GM11168 (cell line): ENCODE results near the gene ABCC6.
"Not testable (repeated sequence)": the region's sequence is repeated elsewhere in the genome, so short reads cannot be mapped to it uniquely, and the experiment has no call there.

Experiments used
- in situ Hi-C: fragments of 300-500 bp; cut with MboI; formaldehyde crosslinking; loops from one replicate; pipeline ENCODE4 v1.12.0; 2022; ENCODE audit warnings: low sequenced_read_pairs; ENCODE audit not compliant: unreplicated experiment

The ABCC6 gene

DNA sequence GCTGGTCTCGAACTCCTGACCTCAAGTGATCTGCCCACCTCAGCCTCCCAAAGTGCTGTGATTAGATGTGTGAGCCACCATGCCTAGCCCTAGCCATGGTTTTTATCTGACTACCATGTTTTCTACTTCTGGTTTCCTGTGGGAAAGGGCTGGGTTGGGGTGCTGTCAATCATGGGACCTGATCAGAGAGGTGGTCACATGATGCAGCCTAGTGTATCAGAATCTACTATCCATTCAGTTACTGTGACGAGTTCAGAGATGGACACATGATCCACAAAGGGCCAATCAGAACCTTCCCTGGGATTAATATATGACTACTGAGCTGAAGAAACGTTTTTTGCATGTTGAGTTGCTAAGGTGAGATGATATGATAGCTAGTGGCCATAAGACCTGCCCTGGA is 59.1 kb downstream of the ABCC6 start:
- in situ Hi-C loops, result no loop called here

DNA sequence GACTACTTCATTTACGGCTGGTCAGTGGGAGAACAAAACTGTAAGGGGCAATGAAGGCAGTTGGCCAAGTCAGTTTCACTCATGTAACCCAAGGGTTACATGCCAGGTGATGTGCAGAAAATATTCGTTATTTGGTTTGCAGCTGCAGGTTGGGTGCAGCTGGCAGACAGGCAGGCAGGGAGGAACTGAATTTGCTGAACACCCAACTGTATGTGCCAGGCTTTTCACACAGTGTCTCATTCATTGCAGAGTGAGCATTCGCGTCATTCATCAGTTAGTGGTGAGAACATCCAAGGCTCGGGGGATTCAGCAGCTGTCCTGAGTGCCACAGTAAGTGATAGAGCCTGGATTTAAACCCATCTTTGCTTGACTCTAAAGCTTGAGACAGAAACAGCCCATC is 59.7 kb downstream of the ABCC6 start:
- in situ Hi-C loops, result no loop called here

DNA sequence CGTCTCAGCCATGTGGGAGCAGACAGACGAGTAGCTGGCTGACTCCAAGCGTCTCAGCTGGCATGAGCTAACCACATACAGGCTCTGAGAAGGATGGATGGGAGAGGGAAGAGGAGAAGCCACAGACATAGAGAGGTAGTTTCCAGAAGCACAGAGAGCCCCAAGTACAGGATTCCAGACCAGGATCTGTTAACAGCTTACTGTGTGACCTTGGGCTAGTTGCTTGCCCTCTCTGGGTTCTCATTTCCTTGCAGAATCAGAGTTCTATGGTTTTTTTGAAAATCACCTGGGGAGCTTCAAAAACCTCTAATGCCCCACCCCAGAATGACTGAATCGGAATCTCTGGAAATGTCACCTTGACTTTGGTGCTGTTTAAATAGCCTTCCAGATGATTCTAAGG is 60.2 kb downstream of the ABCC6 start:
- in situ Hi-C loops, result no loop called here

GRCh38 chr16:16162591-16162990 is 60.7 kb downstream of the ABCC6 start:
- in situ Hi-C loops, result no loop called here

DNA sequence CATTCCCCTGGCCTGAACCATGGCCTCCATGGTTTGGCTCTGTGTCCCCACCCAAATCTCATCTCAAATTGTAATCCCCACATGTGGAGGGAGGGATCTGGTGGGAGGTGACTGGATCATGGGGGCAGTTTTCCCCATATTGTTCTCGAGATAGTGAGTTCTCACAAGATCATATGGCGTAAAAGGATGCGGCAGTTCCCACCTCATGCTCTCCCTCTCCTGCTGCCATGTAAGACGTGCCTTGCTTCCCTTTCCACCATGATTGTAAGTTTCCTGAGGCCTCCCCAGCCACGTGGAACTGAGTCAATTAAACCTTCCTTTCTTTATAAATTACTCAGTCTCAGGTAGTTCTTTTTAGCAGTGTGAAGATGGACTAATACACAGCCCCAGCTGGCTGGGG is 61.5 kb downstream of the ABCC6 start:
- in situ Hi-C loops, result not testable (repeated sequence)

GRCh38 chr16:16161319-16161718 is 62.0 kb downstream of the ABCC6 start:
- in situ Hi-C loops, result no loop called here

DNA sequence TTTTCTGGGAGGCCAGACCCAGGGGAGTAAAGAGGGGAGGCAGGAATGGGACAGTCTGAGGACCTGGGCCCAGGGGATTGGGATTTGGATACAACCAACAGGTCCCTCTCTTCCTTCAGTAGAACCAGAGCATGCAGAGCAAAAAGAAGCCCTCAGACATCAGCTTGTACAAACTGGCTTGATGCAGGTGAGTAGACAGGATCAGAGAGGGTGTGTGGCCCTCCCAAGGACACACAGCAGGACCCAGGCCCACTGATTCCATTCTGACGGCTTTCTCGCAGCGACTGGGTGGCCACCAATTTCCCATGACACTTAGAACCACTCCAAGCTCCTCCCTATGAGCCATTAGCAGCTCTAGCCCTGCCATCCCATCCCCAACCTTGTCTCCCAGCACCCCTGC is 63.6 kb downstream of the ABCC6 start:
- in situ Hi-C loops, result no loop called here

DNA sequence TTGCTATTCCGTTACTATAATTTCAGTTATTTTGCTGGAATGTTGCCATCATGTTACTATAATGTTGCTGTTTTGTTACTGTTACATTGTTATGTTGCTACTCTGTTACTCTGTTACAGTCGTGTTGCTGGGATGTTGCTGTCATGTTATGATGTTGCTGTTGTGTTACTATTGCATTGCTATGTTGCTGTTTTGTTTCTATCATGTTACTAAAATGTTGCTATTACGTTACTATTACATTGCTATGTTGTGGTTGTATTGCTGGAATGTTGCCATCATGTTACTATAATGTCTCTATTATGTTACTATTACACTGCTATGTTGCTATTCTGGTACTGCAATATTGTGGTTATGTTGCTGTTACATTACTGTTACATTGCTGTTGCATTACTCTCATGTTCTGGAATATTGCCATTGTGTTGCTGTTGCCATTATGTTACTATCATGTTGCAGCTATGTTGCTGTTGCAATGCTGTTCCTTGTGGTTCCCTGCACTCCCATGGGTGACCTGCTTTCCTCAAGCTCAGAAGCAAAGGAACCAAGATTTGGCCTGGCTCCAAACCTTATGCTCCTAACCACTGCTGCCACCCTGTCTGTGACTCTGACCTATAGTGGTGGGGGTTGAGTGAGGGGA is 64.4 kb downstream of the ABCC6 start:
- in situ Hi-C loops, result no loop called here

- in situ Hi-C loops, result no loop called here
These were observed 65.1 kb downstream of the ABCC6 start for GRCh38 chr16:16158082-16158658.

- in situ Hi-C loops, result no loop called here
These were observed 66.1 kb downstream of the ABCC6 start for GRCh38 chr16:16157166-16157565.

DNA sequence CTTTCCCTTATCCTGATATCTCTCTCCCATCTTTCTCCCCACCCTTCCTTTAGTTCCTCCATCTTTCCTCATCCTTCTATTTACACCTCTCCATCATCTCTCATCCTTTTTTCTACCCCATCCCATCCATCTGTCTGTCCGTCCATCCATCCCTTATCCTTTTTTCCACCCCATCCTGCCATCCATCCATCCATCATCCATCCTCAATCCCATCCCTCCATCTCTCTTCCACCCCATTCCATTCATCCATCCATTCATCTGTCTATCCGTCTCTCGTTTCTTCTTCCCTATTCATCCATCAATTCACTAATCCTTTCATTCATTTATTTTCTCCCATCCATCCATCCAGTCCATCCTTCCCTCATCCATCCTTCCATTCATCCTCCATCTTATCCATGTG is 68.1 kb downstream of the ABCC6 start:
- in situ Hi-C loops, result no loop called here

DNA sequence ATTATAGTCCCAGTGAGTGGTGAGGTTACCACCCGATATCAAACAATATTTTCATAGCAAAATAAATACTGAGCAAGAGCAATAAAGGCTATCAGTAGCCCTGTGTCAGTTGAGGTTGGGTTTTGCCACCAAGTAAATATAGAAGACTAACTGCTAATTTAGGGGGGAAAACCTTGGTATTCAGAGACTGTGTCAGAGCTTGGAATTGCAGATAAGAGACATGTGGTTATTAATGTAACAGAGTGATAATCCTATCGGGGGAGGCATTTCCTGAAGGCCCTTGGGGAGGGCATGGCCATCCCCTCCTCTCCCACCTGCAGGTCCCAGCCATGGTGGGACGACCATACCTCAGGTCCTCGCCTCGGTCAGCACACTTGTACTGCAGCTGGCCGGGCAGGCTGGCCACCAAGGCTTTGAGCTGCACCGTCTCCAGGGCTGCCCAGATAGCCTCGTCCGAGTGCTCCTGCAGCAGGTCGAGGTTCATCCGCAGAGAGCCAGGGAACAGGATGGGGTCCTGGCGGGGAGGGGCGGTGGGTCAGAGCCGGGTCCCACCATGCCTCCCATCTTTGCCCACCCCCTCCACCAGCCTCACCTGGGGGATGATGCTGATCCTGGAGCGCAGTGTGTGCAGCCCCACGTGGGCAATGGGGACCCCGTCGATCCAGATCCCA is 68.9 kb downstream of the ABCC6 start:
- in situ Hi-C loops, result no loop called here

- in situ Hi-C loops, result not testable (repeated sequence)
These were observed 70.3 kb downstream of the ABCC6 start for GRCh38 chr16:16153000-16153399.

- in situ Hi-C loops, result no loop called here
These were observed 72.0 kb downstream of the ABCC6 start for GRCh38 chr16:16151315-16151714.

- in situ Hi-C loops, result no loop called here
These were observed 72.5 kb downstream of the ABCC6 start for GRCh38 chr16:16150878-16151152.

DNA sequence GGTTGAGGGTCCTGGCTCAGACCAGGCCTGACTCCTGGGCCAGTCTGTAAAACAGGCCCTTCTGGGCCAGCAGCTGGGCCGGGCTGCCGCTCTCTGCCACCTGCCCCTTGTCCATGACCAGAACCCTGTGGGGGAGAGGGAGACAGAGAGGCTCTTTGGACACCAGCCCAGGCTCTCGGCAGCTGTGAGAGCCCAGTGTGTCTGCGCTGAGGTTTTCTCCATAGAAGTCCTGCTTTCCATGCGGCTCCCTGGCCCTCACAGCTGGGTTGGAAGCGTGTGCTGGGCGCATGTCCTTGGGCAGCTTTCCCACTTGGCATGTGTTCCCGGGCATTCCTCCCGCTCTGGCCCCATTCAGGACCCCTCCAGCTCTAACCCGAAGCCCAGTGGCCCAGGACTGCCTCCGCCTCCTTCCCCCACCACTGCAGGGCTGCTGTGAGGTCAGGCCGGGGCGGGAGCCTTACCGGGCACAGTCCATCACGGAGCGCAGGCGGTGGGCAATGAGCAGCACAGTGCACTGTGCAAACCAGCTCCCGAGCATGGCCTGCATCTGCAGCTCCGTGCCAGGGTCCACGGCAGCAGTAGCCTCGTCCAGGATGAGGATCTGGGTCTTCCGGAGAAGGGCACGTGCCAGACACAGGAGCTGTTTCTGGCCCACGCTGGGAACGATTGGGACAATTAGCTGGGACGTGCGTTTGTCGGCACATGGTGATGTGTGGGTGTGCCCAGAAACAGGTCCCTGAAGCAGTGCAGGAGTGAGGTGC is 73.0 kb downstream of the ABCC6 start:
- in situ Hi-C loops, result no loop called here

- in situ Hi-C loops, result no loop called here
These were observed 73.6 kb downstream of the ABCC6 start for GRCh38 chr16:16149710-16150116.

DNA sequence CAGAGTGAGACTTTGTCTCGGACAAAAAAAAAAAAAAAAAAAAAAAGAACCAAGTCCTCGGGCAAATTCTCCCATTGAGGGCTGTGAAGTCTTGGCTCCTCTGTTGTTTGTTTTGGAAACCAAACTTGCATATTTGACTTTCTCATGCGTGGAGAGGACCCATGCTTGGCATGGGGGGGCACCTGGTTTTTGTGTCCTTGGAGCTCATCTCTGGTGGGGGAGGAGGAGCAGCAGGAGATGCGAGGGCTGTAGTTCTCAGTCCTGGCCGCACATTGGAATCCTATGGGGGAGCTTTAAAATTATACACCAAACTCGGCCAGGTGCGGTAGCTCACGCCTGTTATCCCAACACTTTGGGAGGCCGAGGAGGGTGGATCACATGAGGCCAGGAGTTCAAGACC is 74.5 kb downstream of the ABCC6 start:
- in situ Hi-C loops, result no loop called here

DNA sequence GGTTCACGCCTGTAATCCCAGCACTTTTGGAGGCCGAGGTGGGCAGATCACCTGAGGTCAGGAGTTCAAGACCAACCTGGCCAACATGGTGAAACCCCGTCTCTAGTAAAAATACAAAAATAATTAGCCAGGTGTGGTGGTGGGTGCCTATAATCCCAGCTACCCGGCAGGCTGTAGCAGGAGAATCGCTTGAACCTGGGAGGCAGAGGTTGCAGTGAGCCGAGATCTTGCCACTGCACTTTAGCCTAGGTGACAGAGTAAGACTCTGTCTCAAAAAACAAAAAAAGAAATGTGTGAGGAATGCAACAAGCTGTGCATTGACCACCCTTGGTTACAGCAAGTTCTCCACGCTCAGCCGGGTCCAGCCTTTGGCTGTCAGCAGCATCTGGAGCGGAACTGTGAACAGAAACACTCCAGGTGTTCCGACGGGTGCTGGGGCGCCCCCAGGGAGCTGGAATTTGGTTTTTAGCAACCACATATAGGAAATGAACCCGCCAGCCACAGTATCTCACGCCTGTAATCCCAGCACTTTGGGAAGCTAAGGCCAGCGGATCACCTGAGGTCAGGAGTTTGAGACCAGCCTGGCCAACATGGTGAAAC is 75.2 kb downstream of the ABCC6 start:
- in situ Hi-C loops, result not testable (repeated sequence)

- in situ Hi-C loops, result no loop called here
These were observed 75.8 kb downstream of the ABCC6 start for GRCh38 chr16:16147316-16147999.
